Neuronal stem cell (in vitro differentiated cells): ENCODE measurements around the gene HRAS.

ENCODE experiments used
- DNase-seq: peaks from one replicate; pipeline ENCODE4 v3.0.0-alpha.2; 2013; ENCODE audit warnings: low spot score
- H2AFZ ChIP-seq: one replicate; pipeline ENCODE4 v1.6.1; 2013; ENCODE audit warnings: mild to moderate bottlenecking, low read length, inconsistent platforms
- H2AK5ac ChIP-seq: 2 replicates; pipeline ENCODE4 v1.6.1; 2013; ENCODE audit warnings: low read depth, mild to moderate bottlenecking, inconsistent platforms, low read length, moderate library complexity, mixed read lengths
- H2BK120ac ChIP-seq: 2 replicates; pipeline ENCODE4 v1.6.1; 2013; ENCODE audit warnings: low read depth, mild to moderate bottlenecking, inconsistent platforms, low read length, moderate library complexity, mixed read lengths
- H2BK12ac ChIP-seq: one replicate; pipeline ENCODE4 v1.6.1; 2013; ENCODE audit warnings: low read length, inconsistent platforms
- H2BK15ac ChIP-seq: 2 replicates; pipeline ENCODE4 v1.6.1; 2013; ENCODE audit warnings: mild to moderate bottlenecking, low read length, inconsistent platforms, mixed read lengths
- H2BK5ac ChIP-seq: one replicate; pipeline ENCODE4 v1.6.1; 2013; ENCODE audit warnings: inconsistent platforms, mild to moderate bottlenecking, low read length, moderate library complexity
- H3K14ac ChIP-seq: one replicate; pipeline ENCODE4 v1.6.1; 2013; ENCODE audit warnings: low read length, inconsistent platforms
- H3K18ac ChIP-seq: 2 replicates; pipeline ENCODE4 v1.6.1; 2013; ENCODE audit warnings: low read length, inconsistent platforms
- H3K23ac ChIP-seq: 2 replicates; pipeline ENCODE4 v1.6.1; 2013; ENCODE audit warnings: low read depth, mild to moderate bottlenecking, mixed read lengths, low read length, inconsistent platforms; ENCODE audit not compliant: poor library complexity
- H3K27ac ChIP-seq: replicated peaks from 3 replicates; pipeline ENCODE4 v1.5.1; 2013; ENCODE audit warnings: low read length, inconsistent platforms
- H3K27me3 ChIP-seq, 3 experiments: 2 replicates each; pipeline ENCODE4 v1.6.1; 2013; ENCODE audit warnings: low read length in 3 of 3, mild to moderate bottlenecking in 2 of 3, inconsistent platforms in 1 of 3, low read depth in 1 of 3, mixed read lengths in 1 of 3, moderate library complexity in 1 of 3; ENCODE audit not compliant: control insufficient read depth in 3 of 3, insufficient read depth in 3 of 3
- H3K36me3 ChIP-seq, 2 donors: replicated peaks in 1 of 2; 2 replicates each; pipeline ENCODE4 v1.6.1; 2013; ENCODE audit warnings: low read length in 2 of 2; ENCODE audit not compliant: control insufficient read depth in 2 of 2, insufficient read depth in 2 of 2
- H3K4ac ChIP-seq: 2 replicates; pipeline ENCODE4 v1.6.1; 2013; ENCODE audit warnings: inconsistent platforms, mild to moderate bottlenecking, low read length, moderate library complexity
- H3K4me1 ChIP-seq, 2 donors: 1 replicate in 1 of 2; 2 replicates in 1 of 2; pipeline ENCODE4 v1.6.1; 2013; ENCODE audit warnings: low read length in 2 of 2, low read depth in 1 of 2; ENCODE audit not compliant: control insufficient read depth in 2 of 2, insufficient read depth in 1 of 2
- H3K4me2 ChIP-seq: one replicate; pipeline ENCODE4 v1.6.1; 2013; ENCODE audit warnings: mild to moderate bottlenecking, low read length, inconsistent platforms; ENCODE audit not compliant: insufficient read depth, poor library complexity, severe bottlenecking
- H3K4me3 ChIP-seq, 2 donors: 2 replicates each; pipeline ENCODE4 v1.5.1; 2013; ENCODE audit warnings: low read length in 2 of 2, mild to moderate bottlenecking in 2 of 2, inconsistent platforms in 1 of 2, moderate library complexity in 1 of 2
- H3K79me1 ChIP-seq: one replicate; pipeline ENCODE4 v1.6.1; 2013; ENCODE audit warnings: low read depth, mild to moderate bottlenecking, inconsistent platforms, low read length, moderate library complexity
- H3K9ac ChIP-seq: one replicate; pipeline ENCODE4 v1.6.1; 2013; ENCODE audit warnings: mild to moderate bottlenecking, low read depth, low read length, inconsistent platforms; ENCODE audit not compliant: poor library complexity
- H3K9me3 ChIP-seq, 2 donors: replicated peaks in 1 of 2; 2 replicates each; pipeline versions ENCODE3 to v1.6.1; 2013; ENCODE audit warnings: low read length in 2 of 2, mild to moderate bottlenecking in 2 of 2, inconsistent platforms in 1 of 2, low read depth in 1 of 2, mixed read lengths in 1 of 2, moderate library complexity in 1 of 2; ENCODE audit not compliant: control insufficient read depth in 2 of 2, insufficient read depth in 1 of 2
- H4K8ac ChIP-seq: one replicate; pipeline ENCODE4 v1.6.1; 2013; ENCODE audit warnings: low read depth, mild to moderate bottlenecking, inconsistent platforms, low read length, moderate library complexity
- H4K91ac ChIP-seq: one replicate; pipeline ENCODE4 v1.6.1; 2013; ENCODE audit warnings: low read length, low read depth, mild to moderate bottlenecking, inconsistent platforms; ENCODE audit not compliant: poor library complexity
- WGBS, 2 donors: extraction: QIAGEN DNeasy Blood & Tissue Kit; methylation state at CpG; one replicate each; pipeline ENCODE4 v1.1.7; 2013; ENCODE audit warnings: missing lambda C conversion rate in 2 of 2, mixed read lengths in 1 of 2; ENCODE audit not compliant: insufficient read length in 2 of 2, insufficient replicate concordance in 1 of 2; ENCODE audit errors: extremely low coverage in 2 of 2; 5-methylcytosine and 5-hydroxymethylcytosine counted together

Gene HRAS

DNA sequence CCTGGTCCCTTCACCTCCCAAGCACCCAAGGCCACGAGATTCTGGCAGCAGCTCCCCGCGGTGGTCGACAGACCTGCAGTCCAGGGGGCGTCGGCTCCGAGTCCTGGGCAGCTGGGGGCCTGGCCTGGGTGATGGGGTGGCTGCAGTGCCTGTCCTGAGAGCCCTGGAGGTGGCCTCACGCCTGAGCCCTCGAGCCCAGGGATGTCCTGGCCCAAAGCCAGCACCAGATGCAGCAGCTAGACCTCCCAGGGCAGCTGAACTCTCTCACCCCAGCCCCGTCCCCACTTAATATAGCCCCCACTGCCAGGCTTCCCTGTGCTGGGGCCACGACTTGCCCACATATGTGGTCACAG lies 18.6 kb upstream of the HRAS start:
- no peak overlapping the region for H3K4me2 ChIP-seq
- peaks cover 16 to 41% (median 36%) of the 10 kb centered on the region in 3 experiments for H3K27me3 ChIP-seq
- H3K9me3 ChIP-seq: peaks cover 0 to 4% of the 10 kb centered on the region in 2 donors
- H3K9ac ChIP-seq: no peak overlapping the region
- WGBS, 2 donors: no CpG with 5 or more reads among the region's 11 CpGs
- peak overlapping the region; percentile 83 for H2BK15ac ChIP-seq
- H3K4ac ChIP-seq: peak overlapping the region; percentile 23
- peak overlapping the region; percentile 96 for H2AK5ac ChIP-seq
- peak overlapping the region; percentile 83 for H3K18ac ChIP-seq
- peak overlapping the region; percentile 66 for H2BK5ac ChIP-seq
- H3K23ac ChIP-seq: peak overlapping the region; percentile 43
- no peak overlapping the region for H3K27ac ChIP-seq
- peak overlapping the region; percentile 72 for H4K91ac ChIP-seq
- H3K14ac ChIP-seq: peak overlapping the region; percentile 71
- H3K4me3 ChIP-seq: no peak overlapping the region
- no peaks in the 10 kb centered on the region for H3K36me3 ChIP-seq
- H3K4me1 ChIP-seq: peaks cover 2 to 7% of the 10 kb centered on the region in 2 donors
- DNase-seq: no peak
- no peak overlapping the region for H4K8ac ChIP-seq
- H2AFZ ChIP-seq: peak overlapping the region; percentile 82
- H2BK120ac ChIP-seq: no peak overlapping the region
- H2BK12ac ChIP-seq: peak overlapping the region; percentile 97
- peaks cover 1% of the 10 kb centered on the region for H3K79me1 ChIP-seq

DNA sequence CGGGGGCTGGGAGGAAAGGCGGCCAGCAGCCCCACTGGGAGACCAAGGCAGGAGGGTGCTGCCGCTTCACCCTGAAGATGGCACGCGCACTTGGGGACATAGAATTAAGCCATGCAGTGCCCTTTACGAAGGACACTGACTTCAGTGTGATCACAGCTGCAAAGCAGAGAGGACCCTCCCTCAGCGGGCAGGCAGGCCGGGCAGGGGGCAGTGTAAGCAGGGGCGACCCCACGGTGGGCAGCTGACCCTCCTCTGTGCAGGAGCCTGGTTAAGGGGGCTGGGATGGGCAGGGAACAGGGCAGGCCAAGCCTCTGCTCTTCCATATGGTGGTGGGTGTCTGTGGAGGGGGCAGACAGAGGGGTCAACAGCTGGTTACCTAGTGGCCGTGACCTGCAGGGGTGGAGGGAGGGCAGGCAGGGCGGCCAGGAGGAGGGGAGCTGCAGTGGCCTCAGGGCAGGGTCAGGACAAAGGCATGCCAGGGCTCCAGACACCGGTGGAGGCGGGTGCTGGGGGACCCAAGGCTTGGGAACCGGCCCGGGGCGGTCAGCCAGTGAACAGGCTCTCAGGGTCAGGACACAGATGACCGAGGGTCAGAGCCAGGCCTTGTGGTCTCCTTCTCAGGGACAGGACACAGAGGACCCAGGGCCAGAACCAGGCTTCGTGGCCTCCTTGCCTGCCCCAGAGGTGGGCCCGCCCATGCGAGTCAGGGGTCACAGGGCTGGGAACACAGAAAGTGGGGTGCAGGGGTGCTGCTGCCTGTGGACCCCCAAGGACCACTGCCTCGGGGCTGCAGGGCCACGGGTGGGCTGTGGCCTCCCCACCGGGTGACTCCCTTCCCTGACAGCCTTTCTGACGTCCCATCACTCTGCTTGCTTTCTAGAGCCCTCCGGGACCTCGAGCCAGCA lies 18.0 kb upstream of the HRAS start:
- peak overlapping the region; percentile 96 for H2AK5ac ChIP-seq
- H3K9me3 ChIP-seq: peaks cover 0 to 4% of the 10 kb centered on the region in 2 donors
- no CpG with 5 or more reads among the region's 27 CpGs for WGBS, 2 donors
- peak overlapping the region; percentile 6 for H3K4ac ChIP-seq
- H2BK120ac ChIP-seq: no peak overlapping the region
- no peak overlapping the region for H2AFZ ChIP-seq
- peak overlapping the region; percentile 83 for H2BK15ac ChIP-seq
- peak overlapping the region; percentile 66 for H2BK5ac ChIP-seq
- peak overlapping the region; percentile 85 for H3K23ac ChIP-seq
- no peak for DNase-seq
- H3K27ac ChIP-seq: no peak overlapping the region
- peak overlapping the region; percentile 72 for H4K91ac ChIP-seq
- no peak overlapping the region for H3K4me3 ChIP-seq
- no peaks in the 10 kb centered on the region for H3K36me3 ChIP-seq
- H3K27me3 ChIP-seq: peaks cover 16 to 36% (median 34%) of the 10 kb centered on the region in 3 experiments
- H3K79me1 ChIP-seq: no peaks in the 10 kb centered on the region
- H4K8ac ChIP-seq: no peak overlapping the region
- H3K14ac ChIP-seq: peak overlapping the region; percentile 56
- peak overlapping the region; percentile 71 for H3K18ac ChIP-seq
- H3K9ac ChIP-seq: peak overlapping the region; percentile 60
- H3K4me2 ChIP-seq: no peak overlapping the region
- H3K4me1 ChIP-seq: peaks cover 2 to 7% of the 10 kb centered on the region in 2 donors
- H2BK12ac ChIP-seq: peak overlapping the region; percentile 97

DNA sequence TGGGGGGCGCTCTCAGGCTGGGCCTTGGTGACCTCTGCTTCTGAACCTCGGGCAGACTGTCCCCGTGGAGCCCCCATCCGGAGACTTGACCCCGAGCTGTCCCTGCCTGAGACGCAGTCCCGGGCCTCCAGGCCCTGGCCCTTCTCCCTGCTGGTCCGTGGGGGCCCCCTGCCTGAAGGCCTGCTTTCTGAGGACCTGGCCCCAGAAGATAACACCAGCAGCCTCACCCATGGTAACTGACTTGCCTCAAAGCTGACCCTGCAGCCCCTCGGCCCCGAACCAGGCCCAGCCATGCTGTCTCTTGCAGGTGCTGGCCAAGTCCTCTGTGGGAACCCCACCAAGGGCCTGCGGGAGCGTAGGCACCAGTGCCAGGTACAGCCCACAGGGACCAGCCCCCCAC lies 16.2 kb upstream of the HRAS start:
- H3K23ac ChIP-seq: no peak overlapping the region
- no peak overlapping the region for H3K18ac ChIP-seq
- H4K91ac ChIP-seq: no peak overlapping the region
- H2BK120ac ChIP-seq: no peak overlapping the region
- no peak overlapping the region for H3K14ac ChIP-seq
- peaks cover 11 to 18% (median 17%) of the 10 kb centered on the region in 3 experiments for H3K27me3 ChIP-seq
- H3K9me3 ChIP-seq: no peaks in the 10 kb centered on the region
- H2AFZ ChIP-seq: no peak overlapping the region
- no peak overlapping the region for H3K4ac ChIP-seq
- DNase-seq: no peak
- H2BK15ac ChIP-seq: no peak overlapping the region
- H3K4me2 ChIP-seq: no peak overlapping the region
- no peaks in the 10 kb centered on the region for H3K36me3 ChIP-seq
- no peak overlapping the region for H4K8ac ChIP-seq
- H2BK12ac ChIP-seq: no peak overlapping the region
- H3K4me3 ChIP-seq: no peak overlapping the region
- H3K4me1 ChIP-seq: peaks cover 2 to 7% of the 10 kb centered on the region in 2 donors
- peak overlapping the region; percentile 89 for H2AK5ac ChIP-seq
- WGBS, 2 donors: no CpG with 5 or more reads among the region's 12 CpGs
- no peak overlapping the region for H3K27ac ChIP-seq
- no peak overlapping the region for H3K9ac ChIP-seq
- H3K79me1 ChIP-seq: no peaks in the 10 kb centered on the region
- H2BK5ac ChIP-seq: peak overlapping the region; percentile 75

DNA sequence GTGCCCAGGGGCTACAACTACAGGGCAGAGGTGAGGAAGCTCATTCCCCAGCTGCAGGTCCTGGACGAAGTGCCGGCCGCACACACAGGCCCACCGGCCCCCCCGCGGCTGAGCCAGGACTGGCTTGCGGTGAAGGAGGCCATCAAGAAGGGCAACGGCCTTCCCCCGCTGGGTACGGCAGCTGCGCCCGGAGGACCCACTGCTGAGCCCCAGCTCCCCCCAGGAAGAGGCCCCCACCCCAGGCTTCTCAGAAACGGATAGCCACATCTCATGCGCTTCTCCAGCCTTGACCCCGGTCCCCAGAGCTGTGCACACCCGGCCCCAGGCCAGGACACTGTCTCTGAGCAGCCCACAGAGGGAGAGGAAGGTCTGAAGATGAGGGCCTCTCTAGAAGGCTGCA lies 15.8 kb upstream of the HRAS start:
- H3K36me3 ChIP-seq: no peaks in the 10 kb centered on the region
- WGBS, 2 donors: no CpG with 5 or more reads among the region's 16 CpGs
- peak overlapping the region; percentile 11 for H3K18ac ChIP-seq
- no peak overlapping the region for H3K23ac ChIP-seq
- H2BK5ac ChIP-seq: no peak overlapping the region
- H3K79me1 ChIP-seq: no peaks in the 10 kb centered on the region
- H4K8ac ChIP-seq: no peak overlapping the region
- no peak overlapping the region for H3K4ac ChIP-seq
- no peak overlapping the region for H3K4me3 ChIP-seq
- H3K4me2 ChIP-seq: no peak overlapping the region
- no peak for DNase-seq
- H3K9ac ChIP-seq: no peak overlapping the region
- no peak overlapping the region for H3K14ac ChIP-seq
- peaks cover 0 to 7% of the 10 kb centered on the region in 2 donors for H3K4me1 ChIP-seq
- H2AFZ ChIP-seq: no peak overlapping the region
- no peak overlapping the region for H4K91ac ChIP-seq
- no peak overlapping the region for H3K27ac ChIP-seq
- peaks cover 6 to 14% (median 12%) of the 10 kb centered on the region in 3 experiments for H3K27me3 ChIP-seq
- no peak overlapping the region for H2BK15ac ChIP-seq
- H2BK120ac ChIP-seq: no peak overlapping the region
- no peak overlapping the region for H2BK12ac ChIP-seq
- H3K9me3 ChIP-seq: no peaks in the 10 kb centered on the region
- H2AK5ac ChIP-seq: peak overlapping the region; percentile 89
